Type B pancreatic cell (in vitro differentiated cells): Measurements from ENCODE around the gene CAPN11. TPM values are rescaled to one million over a fixed set of nuclear protein-coding genes. Genes with fewer than 3 reads are reported as not detected.
"Not testable (repeated sequence)": the region's sequence is repeated elsewhere in the genome, so short reads cannot be mapped to it uniquely, and the experiment has no call there.

ENCODE experiments used
- DNase-seq: peaks from one replicate; pipeline ENCODE4 v3.0.0; 2021; ENCODE audit warnings: mixed read lengths; ENCODE audit not compliant: unreplicated experiment; ENCODE audit errors: extremely low spot score
- H3K27ac Mint-ChIP-seq: 2 replicates; pipeline ENCODE4 v1.8.0; 2021; ENCODE audit warnings: mild to moderate bottlenecking, mixed read lengths
- H3K27me3 Mint-ChIP-seq: 2 replicates; pipeline ENCODE4 v1.8.0; 2021; ENCODE audit warnings: mixed read lengths
- H3K36me3 Mint-ChIP-seq: 2 replicates; pipeline ENCODE4 v1.8.0; 2021; ENCODE audit warnings: mixed read lengths
- H3K4me1 Mint-ChIP-seq: one replicate; pipeline ENCODE4 v1.8.0; 2021; ENCODE audit warnings: mixed read lengths; ENCODE audit not compliant: unreplicated experiment
- H3K4me3 Mint-ChIP-seq: 2 replicates; pipeline ENCODE4 v1.8.0; 2021; ENCODE audit warnings: mild to moderate bottlenecking, mixed read lengths
- H3K9me3 Mint-ChIP-seq: 2 replicates; pipeline ENCODE4 v1.8.0; 2021; ENCODE audit warnings: mixed read lengths
- total RNA-seq: library from RNA; stranded (reverse); gene quantifications from 2 replicates; pipeline ENCODE4 v1.2.1, GENCODE V29; 2021; ENCODE audit warnings: low replicate concordance
- TF ChIP-seq, protein P1 (sequence below): fragments of 200-600 bp; sonication (generic); conservative IDR thresholded peaks from 2 replicates; pipeline ENCODE4 v1.5.0; 2021; ENCODE audit warnings: antibody characterized with exemption, mild to moderate bottlenecking

Gene CAPN11
- total RNA-seq, 1 donor from 2014 or later: not detected

DNA sequence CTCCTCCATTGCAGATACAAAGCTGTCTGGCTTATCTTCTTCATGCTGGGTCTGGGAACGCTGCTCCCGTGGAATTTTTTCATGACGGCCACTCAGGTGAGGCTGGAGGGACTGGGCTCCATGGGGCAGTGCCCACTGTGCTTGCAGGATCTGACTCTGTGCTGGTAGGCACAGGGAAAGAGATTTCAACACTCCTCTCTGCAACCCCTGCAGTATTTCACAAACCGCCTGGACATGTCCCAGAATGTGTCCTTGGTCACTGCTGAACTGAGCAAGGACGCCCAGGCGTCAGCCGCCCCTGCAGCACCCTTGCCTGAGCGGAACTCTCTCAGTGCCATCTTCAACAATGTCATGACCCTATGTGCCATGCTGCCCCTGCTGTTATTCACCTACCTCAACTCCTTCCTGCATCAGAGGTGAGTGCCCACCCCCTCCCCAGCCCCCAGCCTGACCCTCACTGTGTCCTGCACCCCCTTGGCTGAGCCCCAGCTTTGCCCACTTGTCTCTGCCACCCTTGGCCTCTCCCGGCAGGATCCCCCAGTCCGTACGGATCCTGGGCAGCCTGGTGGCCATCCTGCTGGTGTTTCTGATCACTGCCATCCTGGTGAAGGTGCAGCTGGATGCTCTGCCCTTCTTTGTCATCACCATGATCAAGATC is 70.9 kb downstream of the CAPN11 start:
- Mint-ChIP-seq H3K27ac (no peak overlapping the region), H3K4me1 (peaks cover 44% of the 10 kb centered on the region)

DNA sequence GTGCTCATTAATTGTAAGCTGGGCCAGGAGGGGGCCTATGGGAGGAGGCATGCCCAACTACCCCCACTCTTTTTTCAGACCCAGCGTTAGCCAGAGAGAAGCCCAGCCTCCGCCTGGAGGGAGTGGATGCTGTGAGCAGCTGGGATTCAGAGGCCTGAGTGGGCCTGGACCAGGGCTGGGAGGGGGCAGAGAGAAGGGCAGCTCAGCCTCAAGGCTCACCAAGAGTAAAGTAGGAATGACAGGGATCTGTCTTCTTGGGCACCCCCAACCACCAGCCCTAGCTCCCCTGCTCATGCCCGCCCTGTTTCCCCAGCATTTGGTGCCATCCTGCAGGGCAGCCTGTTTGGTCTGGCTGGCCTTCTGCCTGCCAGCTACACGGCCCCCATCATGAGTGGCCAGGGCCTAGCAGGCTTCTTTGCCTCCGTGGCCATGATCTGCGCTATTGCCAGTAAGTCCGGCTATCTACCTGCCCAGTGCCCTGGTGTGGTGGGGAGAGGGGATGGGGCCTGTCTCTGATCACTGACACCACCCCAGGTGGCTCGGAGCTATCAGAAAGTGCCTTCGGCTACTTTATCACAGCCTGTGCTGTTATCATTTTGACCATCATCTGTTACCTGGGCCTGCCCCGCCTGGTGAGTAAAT is 71.5 kb downstream of the CAPN11 start:
- TF ChIP-seq, protein P1, sequence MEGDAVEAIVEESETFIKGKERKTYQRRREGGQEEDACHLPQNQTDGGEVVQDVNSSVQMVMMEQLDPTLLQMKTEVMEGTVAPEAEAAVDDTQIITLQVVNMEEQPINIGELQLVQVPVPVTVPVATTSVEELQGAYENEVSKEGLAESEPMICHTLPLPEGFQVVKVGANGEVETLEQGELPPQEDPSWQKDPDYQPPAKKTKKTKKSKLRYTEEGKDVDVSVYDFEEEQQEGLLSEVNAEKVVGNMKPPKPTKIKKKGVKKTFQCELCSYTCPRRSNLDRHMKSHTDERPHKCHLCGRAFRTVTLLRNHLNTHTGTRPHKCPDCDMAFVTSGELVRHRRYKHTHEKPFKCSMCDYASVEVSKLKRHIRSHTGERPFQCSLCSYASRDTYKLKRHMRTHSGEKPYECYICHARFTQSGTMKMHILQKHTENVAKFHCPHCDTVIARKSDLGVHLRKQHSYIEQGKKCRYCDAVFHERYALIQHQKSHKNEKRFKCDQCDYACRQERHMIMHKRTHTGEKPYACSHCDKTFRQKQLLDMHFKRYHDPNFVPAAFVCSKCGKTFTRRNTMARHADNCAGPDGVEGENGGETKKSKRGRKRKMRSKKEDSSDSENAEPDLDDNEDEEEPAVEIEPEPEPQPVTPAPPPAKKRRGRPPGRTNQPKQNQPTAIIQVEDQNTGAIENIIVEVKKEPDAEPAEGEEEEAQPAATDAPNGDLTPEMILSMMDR: no peak
- Mint-ChIP-seq H3K27ac (no peak overlapping the region), H3K4me1 (peaks cover 45% of the 10 kb centered on the region), H3K36me3 (no peaks in the 10 kb centered on the region), H3K27me3 (no peaks in the 10 kb centered on the region), H3K9me3 (no peaks in the 10 kb centered on the region), H3K4me3 (no peak overlapping the region)
- no peak for DNase-seq

More for the DNA sequence above, 70.9 kb downstream of the CAPN11 start:
- TF ChIP-seq, protein P1: no peak
- peaks cover 2% of the 10 kb centered on the region for H3K27me3 Mint-ChIP-seq
- no peaks in the 10 kb centered on the region for H3K9me3 Mint-ChIP-seq
- no peak for DNase-seq
- H3K36me3 Mint-ChIP-seq: no peaks in the 10 kb centered on the region
- no peak overlapping the region for H3K4me3 Mint-ChIP-seq

DNA sequence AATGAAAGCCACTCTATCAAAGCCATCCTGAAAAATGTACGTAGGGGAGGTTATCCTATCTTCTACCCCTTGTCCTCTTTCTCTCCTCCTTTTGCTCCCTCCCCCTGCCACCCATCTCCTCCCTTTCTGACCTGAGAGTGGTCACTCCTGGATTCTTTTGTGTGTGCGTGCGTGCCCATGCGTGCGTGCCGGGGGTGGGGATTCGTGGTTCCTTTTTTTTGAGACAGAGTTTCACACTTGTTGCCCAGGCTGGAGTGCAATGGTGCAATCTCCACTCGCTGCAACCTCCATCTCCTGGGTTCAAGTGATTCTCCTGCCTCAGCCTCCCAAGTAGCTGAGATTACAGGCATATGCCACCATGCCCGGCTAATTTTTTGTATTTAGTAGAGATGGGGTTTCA is 72.8 kb downstream of the CAPN11 start:
- not testable (repeated sequence) for H3K27me3 Mint-ChIP-seq, DNase-seq, H3K36me3 Mint-ChIP-seq, H3K9me3 Mint-ChIP-seq, H3K4me3 Mint-ChIP-seq
- Mint-ChIP-seq H3K27ac (peak overlapping the region; percentile 39), H3K4me1 (peaks cover 44% of the 10 kb centered on the region)

DNA sequence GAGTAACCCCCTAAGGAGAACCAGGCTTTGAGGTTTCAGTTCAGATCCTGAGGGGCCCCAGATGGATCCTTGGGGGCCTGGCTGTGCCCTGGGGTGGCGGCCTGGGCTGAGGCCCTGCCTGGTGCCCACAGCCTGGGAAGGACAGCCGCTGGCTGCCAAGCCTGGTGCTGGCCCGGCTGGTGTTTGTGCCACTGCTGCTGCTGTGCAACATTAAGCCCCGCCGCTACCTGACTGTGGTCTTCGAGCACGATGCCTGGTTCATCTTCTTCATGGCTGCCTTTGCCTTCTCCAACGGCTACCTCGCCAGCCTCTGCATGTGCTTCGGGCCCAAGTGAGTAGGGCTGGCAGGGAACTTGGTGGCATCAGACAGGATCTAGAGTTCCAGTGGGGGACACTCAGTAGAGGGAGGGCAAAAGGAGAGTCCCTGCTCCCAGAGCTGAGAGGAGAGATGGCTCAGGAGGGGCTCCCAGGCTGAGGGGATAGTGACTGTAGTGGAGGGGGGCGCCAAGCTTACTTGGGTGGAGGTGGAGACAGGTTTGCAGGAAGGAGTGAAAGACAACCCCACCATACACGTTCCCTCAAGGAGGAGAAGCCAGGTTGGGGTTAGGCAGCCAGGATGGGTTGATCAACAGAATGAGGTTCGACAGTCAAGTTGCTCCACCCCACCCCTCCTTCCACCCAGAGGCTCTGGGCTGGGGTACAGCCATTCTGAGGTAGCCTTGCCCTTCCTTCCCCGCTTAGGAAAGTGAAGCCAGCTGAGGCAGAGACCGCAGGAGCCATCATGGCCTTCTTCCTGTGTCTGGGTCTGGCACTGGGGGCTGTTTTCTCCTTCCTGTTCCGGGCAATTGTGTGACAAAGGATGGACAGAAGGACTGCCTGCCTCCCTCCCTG is 74.3 kb downstream of the CAPN11 start:
- Mint-ChIP-seq H3K27ac (peak overlapping the region; percentile 34), H3K9me3 (no peaks in the 10 kb centered on the region), H3K4me1 (peaks cover 35% of the 10 kb centered on the region), H3K27me3 (no peaks in the 10 kb centered on the region), H3K36me3 (no peaks in the 10 kb centered on the region), H3K4me3 (no peak overlapping the region)
- TF ChIP-seq, protein P1: no peak
- DNase-seq: no peak

DNA sequence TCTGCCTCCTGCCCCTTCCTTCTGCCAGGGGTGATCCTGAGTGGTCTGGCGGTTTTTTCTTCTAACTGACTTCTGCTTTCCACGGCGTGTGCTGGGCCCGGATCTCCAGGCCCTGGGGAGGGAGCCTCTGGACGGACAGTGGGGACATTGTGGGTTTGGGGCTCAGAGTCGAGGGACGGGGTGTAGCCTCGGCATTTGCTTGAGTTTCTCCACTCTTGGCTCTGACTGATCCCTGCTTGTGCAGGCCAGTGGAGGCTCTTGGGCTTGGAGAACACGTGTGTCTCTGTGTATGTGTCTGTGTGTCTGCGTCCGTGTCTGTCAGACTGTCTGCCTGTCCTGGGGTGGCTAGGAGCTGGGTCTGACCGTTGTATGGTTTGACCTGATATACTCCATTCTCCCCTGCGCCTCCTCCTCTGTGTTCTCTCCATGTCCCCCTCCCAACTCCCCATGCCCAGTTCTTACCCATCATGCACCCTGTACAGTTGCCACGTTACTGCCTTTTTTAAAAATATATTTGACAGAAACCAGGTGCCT is 75.0 kb downstream of the CAPN11 start:
- no peak for DNase-seq
- TF ChIP-seq, protein P1: no peak
- no peaks in the 10 kb centered on the region for H3K36me3 Mint-ChIP-seq
- H3K4me3 Mint-ChIP-seq: no peak overlapping the region
- H3K9me3 Mint-ChIP-seq: no peaks in the 10 kb centered on the region
- peaks cover 38% of the 10 kb centered on the region for H3K4me1 Mint-ChIP-seq
- peak overlapping the region; percentile 34 for H3K27ac Mint-ChIP-seq
- H3K27me3 Mint-ChIP-seq: no peaks in the 10 kb centered on the region

Other genes with a start within 250 kb of the CAPN11 start
- gene MRPL14, start 31.4 kb upstream of the CAPN11 start, total RNA-seq: 45.5 and 53.7 TPM in 2 replicates
- 45.5 and 57.5 TPM in 2 replicates for gene TMEM63B, start 31.3 kb upstream of the CAPN11 start, total RNA-seq
- gene MYMX, start 58.1 kb downstream of the CAPN11 start, total RNA-seq: 0.53 and 0.59 TPM in 2 replicates
- 33.6 and 50.9 TPM in 2 replicates for gene SLC29A1, start 64.8 kb downstream of the CAPN11 start, total RNA-seq
- gene HSP90AB1, start 88.3 kb downstream of the CAPN11 start, total RNA-seq: 880 and 1,082 TPM in 2 replicates
- 39.6 and 46.1 TPM in 2 replicates for gene SLC35B2, start 98.7 kb downstream of the CAPN11 start, total RNA-seq
- gene NFKBIE, start 106.7 kb downstream of the CAPN11 start, total RNA-seq: 9.2 and 10.7 TPM in 2 replicates
- gene TMEM151B, start 111.6 kb downstream of the CAPN11 start, total RNA-seq: 0.52 and 3.2 TPM in 2 replicates
- gene AARS2, start 154.5 kb downstream of the CAPN11 start, total RNA-seq: 34.3 and 37.3 TPM in 2 replicates
- not detected in 2 replicates for gene SPATS1, start 183.8 kb downstream of the CAPN11 start, total RNA-seq
- 23.3 and 28.7 TPM in 2 replicates for gene CDC5L, start 228.9 kb downstream of the CAPN11 start, total RNA-seq